PC-3 (cell line): ENCODE data around the gene P2RX2. TPM values are rescaled to one million over a fixed set of nuclear protein-coding genes. Genes with fewer than 3 reads are reported as not detected.

Experiments
- ATAC-seq: fragments of 200-7000 bp; cut with Tn5 transposase; 2 replicates; pipeline ENCODE4 v1.9.1; 2020; ENCODE audit warnings: mild to moderate bottlenecking, moderate library complexity
- BruUV-seq: library from RNA; stranded (reverse); fragments of 400-500 nt; replicated peaks from 2 replicates; lab custom pipeline; 2021; lab: Mats Ljungman, UMichigan
- CTCF ChIA-PET: fragments of 300-600 bp; sonication (Branson Sonifier 250); formaldehyde crosslinking; loops from one replicate; lab custom pipeline; 2022; ENCODE audit warnings: antibody characterized with exemption; lab: Charles Lee
- POLR2A ChIA-PET: fragments of 300-600 bp; sonication (Branson Sonifier 250); formaldehyde crosslinking; loops from one replicate; lab custom pipeline; 2022; ENCODE audit warnings: antibody characterized with exemption; ENCODE audit not compliant: unreplicated experiment; lab: Charles Lee
- DNase-seq: peaks from one replicate; pipeline ENCODE4 v3.0.0-alpha.2; 2015
- H2AFZ ChIP-seq: fragments of 300-600 bp; sonication (generic); 2 replicates; pipeline ENCODE4 v1.6.0; 2016; ENCODE audit warnings: antibody characterized with exemption, low read length
- H3F3A ChIP-seq: fragments of 300-600 bp; sonication (generic); one replicate; pipeline ENCODE4 v1.6.0; 2017; ENCODE audit warnings: antibody characterized with exemption, low read length, control low read depth, mild to moderate bottlenecking; ENCODE audit not compliant: unreplicated experiment
- H3K27ac ChIP-seq: fragments of 300-600 bp; sonication (generic); 2 replicates; pipeline ENCODE4 v1.5.1; 2016; ENCODE audit warnings: mild to moderate bottlenecking, low read length
- H3K27me3 ChIP-seq: fragments of 300-600 bp; sonication (generic); 2 replicates; pipeline ENCODE4 v1.6.1; 2016; ENCODE audit warnings: low read length, mixed read lengths
- H3K36me3 ChIP-seq: fragments of 300-600 bp; sonication (generic); 2 replicates; pipeline ENCODE4 v1.6.1; 2016; ENCODE audit warnings: low read depth, mixed run types, low read length, mixed read lengths
- H3K4me1 ChIP-seq: fragments of 300-600 bp; sonication (generic); 2 replicates; pipeline ENCODE4 v1.5.1; 2016; ENCODE audit warnings: low read length; ENCODE audit not compliant: insufficient read depth
- H3K4me2 ChIP-seq: fragments of 300-600 bp; sonication (generic); 2 replicates; pipeline ENCODE4 v1.6.0; 2016; ENCODE audit warnings: low read length
- H3K4me3 ChIP-seq: fragments of 300-600 bp; sonication (generic); 2 replicates; pipeline ENCODE4 v1.5.1; 2016; ENCODE audit warnings: mild to moderate bottlenecking, low read length, mixed read lengths
- H3K79me2 ChIP-seq: fragments of 300-600 bp; sonication (generic); 2 replicates; pipeline ENCODE4 v1.6.1; 2017; ENCODE audit warnings: low read length, mixed read lengths
- H3K9ac ChIP-seq: fragments of 300-600 bp; sonication (generic); 2 replicates; pipeline ENCODE4 v1.6.0; 2016; ENCODE audit warnings: mild to moderate bottlenecking, low read length
- H3K9me2 ChIP-seq: fragments of 300-600 bp; sonication (generic); replicated peaks from 2 replicates; pipeline ENCODE4 v1.6.1; 2016; ENCODE audit warnings: mixed run types, low read length, mixed read lengths
- H3K9me3 ChIP-seq: fragments of 300-600 bp; sonication (generic); 2 replicates; pipeline ENCODE4 v1.6.1; 2016; ENCODE audit warnings: low read length, mixed read lengths
- H4K20me1 ChIP-seq: fragments of 300-600 bp; sonication (generic); 2 replicates; pipeline ENCODE4 v1.6.1; 2016; ENCODE audit warnings: low read length, mixed read lengths
- EZH2 ChIP-seq: fragments of 300-600 bp; sonication (generic); IDR thresholded peaks from one replicate; pipeline ENCODE4 v1.6.1; 2017; ENCODE audit warnings: antibody characterized with exemption, mild to moderate bottlenecking, low read length; ENCODE audit not compliant: unreplicated experiment
- EZH2phosphoT487 ChIP-seq: fragments of 300-600 bp; sonication (generic); IDR thresholded peaks from 2 replicates; pipeline ENCODE4 v1.6.1; 2018; ENCODE audit warnings: mild to moderate bottlenecking, antibody characterized with exemption, low read length, borderline replicate concordance
- intact Hi-C: fragments of 100-400 bp; cut with micrococcal nuclease; formaldehyde crosslinking; loops from 2 replicates; pipeline ENCODE4 v1.9.0; 2023
- total RNA-seq: library from RNA; depleted of rRNA; stranded (reverse); fragments of >200 nt; gene quantifications from 2 replicates; pipeline ENCODE4 v1.2.3, GENCODE V29; 2014
- TF ChIP-seq, protein P1 (sequence below): fragments of 300-600 bp; sonication (generic); conservative IDR thresholded peaks from 2 replicates; pipeline ENCODE4 v1.5.1; 2017; ENCODE audit warnings: antibody characterized with exemption, low read depth, mild to moderate bottlenecking, low read length

The P2RX2 gene
- total RNA-seq, 1 experiment from 2014 or later = not detected

DNA sequence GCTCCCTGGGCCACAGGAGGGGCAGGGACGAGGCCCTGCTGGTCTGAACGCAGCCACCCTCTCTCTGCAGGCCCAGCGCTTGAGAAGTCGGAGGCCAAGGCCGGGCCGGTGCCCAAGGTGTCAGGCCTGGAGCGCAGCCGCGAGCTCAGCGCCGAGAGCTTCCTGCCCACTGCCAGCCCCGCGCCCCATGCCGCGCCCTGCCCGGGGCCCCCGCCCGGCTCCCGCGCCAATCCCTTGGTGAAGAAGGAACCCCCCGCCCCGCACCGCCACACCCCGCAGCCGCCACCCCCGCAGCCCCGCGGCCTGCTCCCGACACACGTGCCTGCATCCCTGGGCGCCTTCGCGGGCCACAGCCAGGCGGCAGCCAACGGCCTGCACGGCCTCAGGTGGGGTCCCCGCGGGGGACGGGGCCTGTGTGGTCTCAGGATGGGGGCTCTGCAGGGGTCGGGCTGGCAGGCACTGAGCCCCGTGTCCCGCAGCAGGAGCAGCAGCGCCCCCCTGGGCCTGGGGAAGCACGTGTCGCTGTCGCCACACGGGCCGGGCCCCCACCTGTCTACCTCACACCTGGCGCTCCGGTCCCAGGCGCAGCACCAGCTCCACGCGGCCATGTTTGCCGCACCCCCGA lies 48.6 kb upstream of the P2RX2 start:
- no peaks in the 10 kb centered on the region for H3K9me3 ChIP-seq
- H3K36me3 ChIP-seq = peaks cover 31% of the 10 kb centered on the region; the same call in 1 of the 2 replicates
- no peaks in the 10 kb centered on the region for H3K9me2 ChIP-seq
- DNase-seq = no peak
- ChIA-PET POLR2A (no interaction called here), CTCF (no interaction called here)
- H3K4me2 ChIP-seq = no peak overlapping the region
- no peak overlapping the region for H3K4me3 ChIP-seq
- no peaks in the 10 kb centered on the region for H3K4me1 ChIP-seq
- H3K79me2 ChIP-seq = peaks cover 24% of the 10 kb centered on the region
- ATAC-seq = no peak
- TF ChIP-seq EZH2 (no peak), EZH2phosphoT487 (no peak)
- TF ChIP-seq, protein P1, sequence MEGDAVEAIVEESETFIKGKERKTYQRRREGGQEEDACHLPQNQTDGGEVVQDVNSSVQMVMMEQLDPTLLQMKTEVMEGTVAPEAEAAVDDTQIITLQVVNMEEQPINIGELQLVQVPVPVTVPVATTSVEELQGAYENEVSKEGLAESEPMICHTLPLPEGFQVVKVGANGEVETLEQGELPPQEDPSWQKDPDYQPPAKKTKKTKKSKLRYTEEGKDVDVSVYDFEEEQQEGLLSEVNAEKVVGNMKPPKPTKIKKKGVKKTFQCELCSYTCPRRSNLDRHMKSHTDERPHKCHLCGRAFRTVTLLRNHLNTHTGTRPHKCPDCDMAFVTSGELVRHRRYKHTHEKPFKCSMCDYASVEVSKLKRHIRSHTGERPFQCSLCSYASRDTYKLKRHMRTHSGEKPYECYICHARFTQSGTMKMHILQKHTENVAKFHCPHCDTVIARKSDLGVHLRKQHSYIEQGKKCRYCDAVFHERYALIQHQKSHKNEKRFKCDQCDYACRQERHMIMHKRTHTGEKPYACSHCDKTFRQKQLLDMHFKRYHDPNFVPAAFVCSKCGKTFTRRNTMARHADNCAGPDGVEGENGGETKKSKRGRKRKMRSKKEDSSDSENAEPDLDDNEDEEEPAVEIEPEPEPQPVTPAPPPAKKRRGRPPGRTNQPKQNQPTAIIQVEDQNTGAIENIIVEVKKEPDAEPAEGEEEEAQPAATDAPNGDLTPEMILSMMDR = no peak
- H4K20me1 ChIP-seq = peaks cover 17% of the 10 kb centered on the region
- intact Hi-C loops = no loop called here
- H2AFZ ChIP-seq = no peak overlapping the region
- H3F3A ChIP-seq = no peaks in the 10 kb centered on the region
- no peak overlapping the region for H3K27ac ChIP-seq
- no TSS peak for BruUV-seq
- H3K9ac ChIP-seq = no peak overlapping the region
- H3K27me3 ChIP-seq = no peaks in the 10 kb centered on the region

DNA sequence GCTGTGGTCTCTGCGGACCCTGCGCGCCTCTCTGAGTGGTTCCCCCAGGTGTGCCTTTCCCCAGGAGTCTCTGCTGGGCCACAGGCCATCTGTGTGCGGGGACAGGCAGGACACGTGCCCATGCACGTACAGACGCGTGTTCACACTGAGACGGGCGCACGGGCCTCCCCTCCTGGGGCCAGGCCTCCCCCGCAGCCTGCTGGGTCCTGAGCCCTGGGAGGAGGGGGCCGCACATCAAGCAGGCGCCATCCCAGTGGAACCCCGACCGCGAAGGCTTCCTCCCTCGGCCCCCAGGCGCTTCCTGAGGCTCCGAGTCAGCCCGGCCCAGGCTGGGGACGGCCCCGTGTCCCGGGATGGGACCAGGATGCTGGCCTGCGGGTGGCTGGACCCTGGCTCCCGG lies 47.9 kb upstream of the P2RX2 start:
- Histone ChIP-seq H3K9ac (no peak overlapping the region), H2AFZ (no peak overlapping the region), H3K27me3 (no peaks in the 10 kb centered on the region), H4K20me1 (peaks cover 11% of the 10 kb centered on the region), H3K4me3 (no peak overlapping the region), H3K4me2 (no peak overlapping the region), H3F3A (no peaks in the 10 kb centered on the region), H3K79me2 (peaks cover 17% of the 10 kb centered on the region), H3K4me1 (no peaks in the 10 kb centered on the region), H3K27ac (no peak overlapping the region), H3K9me2 (no peaks in the 10 kb centered on the region), H3K36me3 (peaks cover 26% of the 10 kb centered on the region; the same call in 1 of the 2 replicates), H3K9me3 (no peaks in the 10 kb centered on the region)
- TF ChIP-seq EZH2phosphoT487 (no peak), EZH2 (no peak)
- TF ChIP-seq, protein P1 = no peak
- ATAC-seq (no peak), DNase-seq (no peak)
- intact Hi-C loops = no loop called here
- BruUV-seq = no TSS peak
- CTCF ChIA-PET = no interaction called here
- POLR2A ChIA-PET = no interaction called here

DNA sequence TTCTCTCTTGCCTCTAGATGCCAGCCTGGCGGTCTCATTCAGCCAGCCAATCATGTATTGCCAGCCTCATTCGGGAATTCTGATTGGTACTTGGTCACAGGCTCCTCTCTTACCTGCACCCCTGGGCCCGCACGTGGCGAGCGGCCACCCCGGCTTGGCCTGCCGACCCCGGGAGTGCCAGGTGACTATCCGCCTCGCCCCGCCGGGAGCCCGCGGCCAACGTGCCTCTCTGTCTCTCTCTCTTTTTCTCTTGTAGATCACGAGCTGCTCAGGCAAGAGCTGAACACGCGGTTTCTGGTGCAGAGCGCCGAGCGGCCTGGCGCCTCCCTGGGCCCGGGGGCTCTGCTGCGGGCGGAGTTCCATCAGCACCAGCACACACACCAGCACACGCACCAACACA lies 47.5 kb upstream of the P2RX2 start:
- ATAC-seq (no peak), DNase-seq (no peak)
- BruUV-seq = no TSS peak
- intact Hi-C loops = no loop called here
- no peaks in the 10 kb centered on the region for H3K4me1 ChIP-seq
- H2AFZ ChIP-seq = no peak overlapping the region
- H3K36me3 ChIP-seq = peaks cover 22% of the 10 kb centered on the region; the same call in 1 of the 2 replicates
- POLR2A ChIA-PET = no interaction called here
- H3K79me2 ChIP-seq = peaks cover 13% of the 10 kb centered on the region
- H3F3A ChIP-seq = no peaks in the 10 kb centered on the region
- no peak overlapping the region for H3K27ac ChIP-seq
- H3K4me2 ChIP-seq = no peak overlapping the region
- H3K27me3 ChIP-seq = no peaks in the 10 kb centered on the region
- no peaks in the 10 kb centered on the region for H3K9me2 ChIP-seq
- CTCF ChIA-PET = no interaction called here
- peaks cover 7% of the 10 kb centered on the region; the same call in 1 of the 2 replicates for H4K20me1 ChIP-seq
- no peak overlapping the region for H3K9ac ChIP-seq
- no peak overlapping the region for H3K4me3 ChIP-seq
- H3K9me3 ChIP-seq = no peaks in the 10 kb centered on the region
- TF ChIP-seq EZH2phosphoT487 (no peak), EZH2 (no peak)
- TF ChIP-seq, protein P1 = no peak
